T47D (cell line): ENCODE results near the gene ADCYAP1R1.

Source experiments
- DNase-seq, 2 experiments: peaks; one replicate each; pipeline versions ENCODE4 v3.0.0 to v3.0.0-alpha.2; 2011 to 2012; ENCODE audit warnings: low read depth in 1 of 2, low spot score in 1 of 2
- JUND ChIP-seq: IDR thresholded peaks from 2 replicates; pipeline ENCODE4 v1.6.1; 2012; ENCODE audit warnings: low read depth
- in situ Hi-C: cut with HindIII; loops from 2 replicates; pipeline ENCODE4 v1.10.0; 2016; ENCODE audit warnings: low sequenced_read_pairs, low pct_unique_long_range_greater_than_20kb

The ADCYAP1R1 gene

GRCh38 chr7:31101544-31101943 is 49.4 kb downstream of the ADCYAP1R1 start:
- in situ Hi-C loops = no loop called here
- no peak for DNase-seq
- TF ChIP-seq JUND = no peak

GRCh38 chr7:31102151-31102972 is 50.3 kb downstream of the ADCYAP1R1 start:
- TF ChIP-seq JUND = no peak
- no peak for DNase-seq
- in situ Hi-C loops = no loop called here

GRCh38 chr7:31102973-31103850 is 51.1 kb downstream of the ADCYAP1R1 start:
- in situ Hi-C loops = no loop called here
- no peak for TF ChIP-seq JUND
- no peak for DNase-seq

GRCh38 chr7:31104361-31105255 is 52.5 kb downstream of the ADCYAP1R1 start:
- DNase-seq = no peak
- TF ChIP-seq JUND = no peak
- in situ Hi-C loops = no loop called here

- DNase-seq = no peak
- in situ Hi-C loops = no loop called here
- TF ChIP-seq JUND = no peak
These were observed 53.3 kb downstream of the ADCYAP1R1 start for GRCh38 chr7:31105256-31105950.

- DNase-seq = no peak
- no peak for TF ChIP-seq JUND
- in situ Hi-C loops = no loop called here
These were observed 54.4 kb downstream of the ADCYAP1R1 start for GRCh38 chr7:31106303-31107105.

- no peak for DNase-seq
- in situ Hi-C loops = no loop called here
- no peak for TF ChIP-seq JUND
These were observed 55.3 kb downstream of the ADCYAP1R1 start for GRCh38 chr7:31107106-31108090.

- no peak for TF ChIP-seq JUND
- in situ Hi-C loops = no loop called here
- DNase-seq = no peak
These were observed 56.1 kb downstream of the ADCYAP1R1 start for GRCh38 chr7:31108097-31108657.

GRCh38 chr7:31109751-31110150 is 57.6 kb downstream of the ADCYAP1R1 start:
- TF ChIP-seq JUND = no peak
- in situ Hi-C loops = no loop called here
- DNase-seq = no peak
